ENCODE measurements around the gene NDUFAF8. TPM values are rescaled to one million over a fixed set of nuclear protein-coding genes. Genes with fewer than 3 reads are reported as not detected.

Gene NDUFAF8
- polyA plus RNA-seq, 1 donor from 2014 or later: 76.4 TPM

DNA sequence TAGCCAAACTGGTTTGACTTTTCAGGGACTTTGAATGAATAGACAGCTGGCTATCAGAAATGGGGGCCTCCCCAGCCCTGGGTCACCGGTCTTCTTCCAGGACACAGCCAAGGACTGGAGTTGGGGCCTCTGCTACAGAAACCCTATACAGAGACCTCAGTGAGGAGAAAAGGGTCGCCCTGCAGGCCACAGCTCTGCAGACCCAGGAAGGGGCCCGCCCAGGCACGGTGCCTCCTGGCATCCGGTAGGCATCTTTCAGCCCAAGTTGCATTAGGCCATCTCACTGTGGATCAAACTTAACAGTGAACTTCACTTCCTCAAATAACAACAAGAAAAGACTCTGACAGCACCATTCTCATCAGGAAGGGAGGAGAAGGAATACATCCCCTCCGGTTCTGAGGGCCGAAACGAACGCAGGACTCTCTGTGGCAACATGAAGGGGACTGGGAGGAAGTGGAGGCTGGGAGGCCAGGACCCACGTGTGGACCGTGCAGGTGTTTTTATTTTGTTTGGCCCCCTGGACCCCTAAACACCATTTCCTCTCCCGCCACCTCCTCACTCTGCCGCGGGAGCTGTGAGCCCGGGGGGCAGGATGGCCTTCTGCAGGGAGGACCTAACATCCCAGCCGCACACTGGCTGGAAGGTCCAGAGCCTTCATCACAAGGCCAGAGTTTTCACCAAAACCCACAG is 48.8 kb downstream of the NDUFAF8 start:
- no peaks in the 10 kb centered on the region for H4K20me1 ChIP-seq (ENCODE audit: insufficient read depth)
- H3K9me2 ChIP-seq (ENCODE audit: insufficient read depth, low read length): no peaks in the 10 kb centered on the region
- H3K4me2 ChIP-seq (ENCODE audit: low read length): no peak overlapping the region
- H3F3A ChIP-seq (ENCODE audit: insufficient read depth, low read length, poor library complexity, severe bottlenecking): no peaks in the 10 kb centered on the region
- H3K27me3 ChIP-seq (ENCODE audit: insufficient read depth, low read depth, low read length): no peaks in the 10 kb centered on the region
- no peaks in the 10 kb centered on the region for H3K36me3 ChIP-seq (ENCODE audit: insufficient read depth, low read length)
- no peak overlapping the region for H2AFZ ChIP-seq (ENCODE audit: low read depth, low read length)
- no peaks in the 10 kb centered on the region for H3K9me3 ChIP-seq (ENCODE audit: low read length)
- H3K9ac ChIP-seq (ENCODE audit: low read length): no peak overlapping the region
- H3K79me2 ChIP-seq (replicated peaks; ENCODE audit: insufficient read depth, low read length): peaks cover 5% of the 10 kb centered on the region
- H3K27ac ChIP-seq (ENCODE audit: low read length): no peak overlapping the region
- no peak overlapping the region for H3K4me3 ChIP-seq (ENCODE audit: low read length)
- TF ChIP-seq EZH2 (IDR thresholded peaks at IDR 0.05; ENCODE audit: borderline replicate concordance, insufficient read depth, low read length, poor library complexity, severe bottlenecking): no peak

DNA sequence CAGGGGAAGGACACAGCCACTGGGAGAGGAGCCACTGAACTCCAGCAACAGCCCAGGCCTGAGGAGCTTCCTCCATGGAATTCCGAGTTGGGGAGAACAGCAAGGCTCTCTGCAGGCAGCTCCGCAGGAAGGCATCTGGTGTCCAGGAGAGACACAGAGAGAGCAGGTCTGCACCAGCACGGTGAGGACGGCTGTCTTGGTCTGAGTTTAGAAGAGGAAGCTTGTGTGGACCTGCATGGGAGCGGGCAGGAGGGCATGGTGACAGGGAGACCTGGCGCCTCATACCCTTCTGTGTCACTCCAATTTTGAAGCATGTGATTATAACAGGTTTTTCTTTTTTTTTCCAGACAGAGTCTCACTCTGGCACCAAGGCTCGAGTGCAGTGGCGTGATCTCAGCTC is 49.6 kb downstream of the NDUFAF8 start:
- H3F3A ChIP-seq (ENCODE audit: insufficient read depth, low read length, poor library complexity, severe bottlenecking): no peaks in the 10 kb centered on the region
- no peak overlapping the region for H2AFZ ChIP-seq (ENCODE audit: low read depth, low read length)
- H3K27ac ChIP-seq (ENCODE audit: low read length): no peak overlapping the region
- TF ChIP-seq POLR2AphosphoS5 (IDR thresholded peaks at IDR 0.05): no peak
- TF ChIP-seq EZH2 (IDR thresholded peaks at IDR 0.05; ENCODE audit: borderline replicate concordance, insufficient read depth, low read length, poor library complexity, severe bottlenecking): no peak
- no peak for TF ChIP-seq SMC3 (conservative IDR thresholded peaks at IDR 0.05; ENCODE audit: poor library complexity)
- no peak for TF ChIP-seq MXI1 (conservative IDR thresholded peaks at IDR 0.05; ENCODE audit: poor library complexity, severe bottlenecking)
- TF ChIP-seq RAD21 (conservative IDR thresholded peaks at IDR 0.05): no peak
- no peak for TF ChIP-seq TAF1 (IDR thresholded peaks at IDR 0.05; ENCODE audit: low read depth)
- TF ChIP-seq, protein P1, sequence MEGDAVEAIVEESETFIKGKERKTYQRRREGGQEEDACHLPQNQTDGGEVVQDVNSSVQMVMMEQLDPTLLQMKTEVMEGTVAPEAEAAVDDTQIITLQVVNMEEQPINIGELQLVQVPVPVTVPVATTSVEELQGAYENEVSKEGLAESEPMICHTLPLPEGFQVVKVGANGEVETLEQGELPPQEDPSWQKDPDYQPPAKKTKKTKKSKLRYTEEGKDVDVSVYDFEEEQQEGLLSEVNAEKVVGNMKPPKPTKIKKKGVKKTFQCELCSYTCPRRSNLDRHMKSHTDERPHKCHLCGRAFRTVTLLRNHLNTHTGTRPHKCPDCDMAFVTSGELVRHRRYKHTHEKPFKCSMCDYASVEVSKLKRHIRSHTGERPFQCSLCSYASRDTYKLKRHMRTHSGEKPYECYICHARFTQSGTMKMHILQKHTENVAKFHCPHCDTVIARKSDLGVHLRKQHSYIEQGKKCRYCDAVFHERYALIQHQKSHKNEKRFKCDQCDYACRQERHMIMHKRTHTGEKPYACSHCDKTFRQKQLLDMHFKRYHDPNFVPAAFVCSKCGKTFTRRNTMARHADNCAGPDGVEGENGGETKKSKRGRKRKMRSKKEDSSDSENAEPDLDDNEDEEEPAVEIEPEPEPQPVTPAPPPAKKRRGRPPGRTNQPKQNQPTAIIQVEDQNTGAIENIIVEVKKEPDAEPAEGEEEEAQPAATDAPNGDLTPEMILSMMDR (IDR thresholded peaks at IDR 0.05; ENCODE audit: poor library complexity, severe bottlenecking): no peak
- TF ChIP-seq, protein P2, sequence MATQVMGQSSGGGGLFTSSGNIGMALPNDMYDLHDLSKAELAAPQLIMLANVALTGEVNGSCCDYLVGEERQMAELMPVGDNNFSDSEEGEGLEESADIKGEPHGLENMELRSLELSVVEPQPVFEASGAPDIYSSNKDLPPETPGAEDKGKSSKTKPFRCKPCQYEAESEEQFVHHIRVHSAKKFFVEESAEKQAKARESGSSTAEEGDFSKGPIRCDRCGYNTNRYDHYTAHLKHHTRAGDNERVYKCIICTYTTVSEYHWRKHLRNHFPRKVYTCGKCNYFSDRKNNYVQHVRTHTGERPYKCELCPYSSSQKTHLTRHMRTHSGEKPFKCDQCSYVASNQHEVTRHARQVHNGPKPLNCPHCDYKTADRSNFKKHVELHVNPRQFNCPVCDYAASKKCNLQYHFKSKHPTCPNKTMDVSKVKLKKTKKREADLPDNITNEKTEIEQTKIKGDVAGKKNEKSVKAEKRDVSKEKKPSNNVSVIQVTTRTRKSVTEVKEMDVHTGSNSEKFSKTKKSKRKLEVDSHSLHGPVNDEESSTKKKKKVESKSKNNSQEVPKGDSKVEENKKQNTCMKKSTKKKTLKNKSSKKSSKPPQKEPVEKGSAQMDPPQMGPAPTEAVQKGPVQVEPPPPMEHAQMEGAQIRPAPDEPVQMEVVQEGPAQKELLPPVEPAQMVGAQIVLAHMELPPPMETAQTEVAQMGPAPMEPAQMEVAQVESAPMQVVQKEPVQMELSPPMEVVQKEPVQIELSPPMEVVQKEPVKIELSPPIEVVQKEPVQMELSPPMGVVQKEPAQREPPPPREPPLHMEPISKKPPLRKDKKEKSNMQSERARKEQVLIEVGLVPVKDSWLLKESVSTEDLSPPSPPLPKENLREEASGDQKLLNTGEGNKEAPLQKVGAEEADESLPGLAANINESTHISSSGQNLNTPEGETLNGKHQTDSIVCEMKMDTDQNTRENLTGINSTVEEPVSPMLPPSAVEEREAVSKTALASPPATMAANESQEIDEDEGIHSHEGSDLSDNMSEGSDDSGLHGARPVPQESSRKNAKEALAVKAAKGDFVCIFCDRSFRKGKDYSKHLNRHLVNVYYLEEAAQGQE (IDR thresholded peaks at IDR 0.05; ENCODE audit: borderline replicate concordance): no peak
- TF ChIP-seq EP300 (conservative IDR thresholded peaks at IDR 0.05; ENCODE audit: poor library complexity, severe bottlenecking): no peak
- no peaks in the 10 kb centered on the region for H3K9me3 ChIP-seq (ENCODE audit: low read length)
- H4K20me1 ChIP-seq (ENCODE audit: insufficient read depth): no peaks in the 10 kb centered on the region
- no peak overlapping the region for H3K4me2 ChIP-seq (ENCODE audit: low read length)
- H3K9me2 ChIP-seq (ENCODE audit: insufficient read depth, low read length): no peaks in the 10 kb centered on the region
- H3K4me3 ChIP-seq (ENCODE audit: low read length): no peak overlapping the region
- H3K9ac ChIP-seq (ENCODE audit: low read length): no peak overlapping the region
- no peaks in the 10 kb centered on the region for H3K36me3 ChIP-seq (ENCODE audit: insufficient read depth, low read length)
- no peaks in the 10 kb centered on the region for H3K27me3 ChIP-seq (ENCODE audit: insufficient read depth, low read depth, low read length)
- H3K79me2 ChIP-seq (replicated peaks; ENCODE audit: insufficient read depth, low read length): peaks cover 6% of the 10 kb centered on the region

Data from neural cell (in vitro differentiated cells).